Measurements from ENCODE around the gene CHAD.

DNA sequence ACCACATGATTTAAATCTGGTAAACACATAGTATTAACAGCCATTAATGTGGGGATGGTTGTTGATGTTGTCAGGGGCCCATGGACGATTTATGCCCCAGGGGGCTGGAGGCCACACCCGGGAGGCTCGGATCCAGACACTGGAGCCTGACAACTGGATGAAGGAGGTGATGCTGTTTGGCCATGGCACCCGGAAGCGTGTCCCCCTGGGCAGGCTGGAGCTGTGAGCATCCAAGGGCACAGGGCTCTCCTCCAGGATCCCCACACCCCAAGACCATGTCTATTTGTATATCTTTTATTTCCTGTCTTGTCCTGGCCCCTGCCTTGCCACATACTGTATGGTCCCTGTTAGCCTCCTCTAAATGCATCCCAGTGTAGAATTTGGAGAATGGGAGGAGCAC, 14.6 kb upstream of the CHAD start:
- TF ChIP-seq, protein P1, sequence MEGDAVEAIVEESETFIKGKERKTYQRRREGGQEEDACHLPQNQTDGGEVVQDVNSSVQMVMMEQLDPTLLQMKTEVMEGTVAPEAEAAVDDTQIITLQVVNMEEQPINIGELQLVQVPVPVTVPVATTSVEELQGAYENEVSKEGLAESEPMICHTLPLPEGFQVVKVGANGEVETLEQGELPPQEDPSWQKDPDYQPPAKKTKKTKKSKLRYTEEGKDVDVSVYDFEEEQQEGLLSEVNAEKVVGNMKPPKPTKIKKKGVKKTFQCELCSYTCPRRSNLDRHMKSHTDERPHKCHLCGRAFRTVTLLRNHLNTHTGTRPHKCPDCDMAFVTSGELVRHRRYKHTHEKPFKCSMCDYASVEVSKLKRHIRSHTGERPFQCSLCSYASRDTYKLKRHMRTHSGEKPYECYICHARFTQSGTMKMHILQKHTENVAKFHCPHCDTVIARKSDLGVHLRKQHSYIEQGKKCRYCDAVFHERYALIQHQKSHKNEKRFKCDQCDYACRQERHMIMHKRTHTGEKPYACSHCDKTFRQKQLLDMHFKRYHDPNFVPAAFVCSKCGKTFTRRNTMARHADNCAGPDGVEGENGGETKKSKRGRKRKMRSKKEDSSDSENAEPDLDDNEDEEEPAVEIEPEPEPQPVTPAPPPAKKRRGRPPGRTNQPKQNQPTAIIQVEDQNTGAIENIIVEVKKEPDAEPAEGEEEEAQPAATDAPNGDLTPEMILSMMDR (IDR thresholded peaks at IDR 0.05; ENCODE audit: low read depth, low read length, poor library complexity, severe bottlenecking), result no peak
- no peak for TF ChIP-seq EZH2phosphoT487 (IDR thresholded peaks at IDR 0.05; ENCODE audit: borderline replicate concordance, low read length)

Measured in DOHH2 (cell line).